Measurements from ENCODE around the gene CES1. TPM values are rescaled to one million over a fixed set of nuclear protein-coding genes. Genes with fewer than 3 reads are reported as not detected.
"Not testable (repeated sequence)": the region's sequence is repeated elsewhere in the genome, so short reads cannot be mapped to it uniquely, and the experiment has no call there.

Gene CES1
- polyA plus RNA-seq, 1 experiment, result 1.4 TPM

- TF ChIP-seq CTCF (IDR thresholded peaks at IDR 0.05; ENCODE audit: low read depth, low read length), result no peak
- no peak overlapping the region for H3K4me3 ChIP-seq (ENCODE audit: low read depth, low read length)
- H3K27ac ChIP-seq (ENCODE audit: low read depth, low read length), result no peak overlapping the region
- ChIA-PET CTCF (no interaction called here), POLR2A (no interaction called here)
- no peak for DNase-seq (ENCODE audit: low read depth, low spot score)
- no peaks in the 10 kb centered on the region for H3K9me3 ChIP-seq (ENCODE audit: control insufficient read depth, insufficient read depth, low read length)
- H3K27me3 ChIP-seq (ENCODE audit: control insufficient read depth, insufficient read depth, low read length), result peaks cover 2% of the 10 kb centered on the region
Measured at GRCh38 chr16:55834049-55834448, 1.2 kb upstream of the CES1 start.

- ChIA-PET CTCF (interaction anchor here (0.6 to 1.3 kb wide), 3 partner anchors 12 to 368 kb away, joined by 3 to 7 read pairs (median 3); no protein-coding TSS in a partner anchor), POLR2A (no interaction called here)
- Histone ChIP-seq H3K4me3 (ENCODE audit: low read depth, low read length) (no peak overlapping the region), H3K9me3 (ENCODE audit: control insufficient read depth, insufficient read depth, low read length) (no peaks in the 10 kb centered on the region), H3K27me3 (ENCODE audit: control insufficient read depth, insufficient read depth, low read length) (peaks cover 2% of the 10 kb centered on the region), H3K27ac (ENCODE audit: low read depth, low read length) (no peak overlapping the region)
- no peak for TF ChIP-seq CTCF (IDR thresholded peaks at IDR 0.05; ENCODE audit: low read depth, low read length)
- no peak for DNase-seq (ENCODE audit: low read depth, low spot score)
Measured at GRCh38 chr16:55832425-55832772, 497 bp downstream of the CES1 start.

- POLR2A ChIA-PET, result no interaction called here
- H3K4me3 ChIP-seq (ENCODE audit: low read depth, low read length), result no peak overlapping the region
- H3K27ac ChIP-seq (ENCODE audit: low read depth, low read length), result no peak overlapping the region
- peaks cover 2% of the 10 kb centered on the region for H3K27me3 ChIP-seq (ENCODE audit: control insufficient read depth, insufficient read depth, low read length)
- no peak for TF ChIP-seq CTCF (IDR thresholded peaks at IDR 0.05; ENCODE audit: low read depth, low read length)
- CTCF ChIA-PET, result interaction anchor here (0.7 kb wide), 2 partner anchors 52 to 362 kb away, joined by 3 to 4 read pairs; no protein-coding TSS in a partner anchor
- DNase-seq (ENCODE audit: low read depth, low spot score), result no peak
- H3K9me3 ChIP-seq (ENCODE audit: control insufficient read depth, insufficient read depth, low read length), result no peaks in the 10 kb centered on the region
Measured at GRCh38 chr16:55830658-55831294, 2.1 kb downstream of the CES1 start.

- CTCF ChIA-PET; H3K27ac ChIP-seq (ENCODE audit: low read depth, low read length); H3K4me3 ChIP-seq (ENCODE audit: low read depth, low read length); H3K27me3 ChIP-seq (ENCODE audit: control insufficient read depth, insufficient read depth, low read length); H3K9me3 ChIP-seq (ENCODE audit: control insufficient read depth, insufficient read depth, low read length); DNase-seq (ENCODE audit: low read depth, low spot score); POLR2A ChIA-PET: not testable (repeated sequence)
Measured at GRCh38 chr16:55829232-55829631, 3.7 kb downstream of the CES1 start.

- ChIA-PET POLR2A (no interaction called here), CTCF (no interaction called here)
- no peak for DNase-seq (ENCODE audit: low read depth, low spot score)
- peaks cover 2% of the 10 kb centered on the region for H3K27me3 ChIP-seq (ENCODE audit: control insufficient read depth, insufficient read depth, low read length)
- no peaks in the 10 kb centered on the region for H3K9me3 ChIP-seq (ENCODE audit: control insufficient read depth, insufficient read depth, low read length)
- no peak for TF ChIP-seq CTCF (IDR thresholded peaks at IDR 0.05; ENCODE audit: low read depth, low read length)
- no peak overlapping the region for H3K4me3 ChIP-seq (ENCODE audit: low read depth, low read length)
- no peak overlapping the region for H3K27ac ChIP-seq (ENCODE audit: low read depth, low read length)
Measured at GRCh38 chr16:55828680-55829079, 4.2 kb downstream of the CES1 start.
